ENCODE measurements around the gene TCAF1.

DNA sequence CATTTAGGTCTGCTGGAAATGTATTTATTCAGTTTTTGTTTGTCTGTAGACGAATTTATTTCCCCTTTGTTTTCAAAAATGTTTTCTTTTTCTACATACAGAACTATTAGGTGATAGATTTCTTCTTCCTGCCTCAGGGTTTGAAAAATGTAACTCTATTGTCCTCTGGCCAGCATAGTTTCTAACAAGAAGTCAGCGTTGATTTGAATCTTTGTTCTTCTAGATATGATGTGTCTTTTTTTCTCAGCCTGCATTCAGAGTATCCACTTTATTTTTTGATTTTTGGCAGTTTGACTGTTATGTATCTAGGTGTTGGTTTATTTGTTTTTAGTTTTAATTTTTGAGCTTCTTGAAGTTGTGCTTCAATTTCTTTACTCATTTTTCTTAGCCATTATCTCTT, 45.1 kb upstream of the TCAF1 start:
- TF ChIP-seq POLR2A (IDR thresholded peaks at IDR 0.05; ENCODE audit: low read depth, low read length) (no peak), POLR2AphosphoS5 (IDR thresholded peaks at IDR 0.05; ENCODE audit: low read depth, low read length) (no peak), TAF1 (IDR thresholded peaks at IDR 0.05; ENCODE audit: low read depth, low read length) (no peak)
